GM12874 (cell line): ENCODE measurements around the gene GLUD1.
"Not testable (repeated sequence)": the region's sequence is repeated elsewhere in the genome, so short reads cannot be mapped to it uniquely, and the experiment has no call there.

Experiments
- TF ChIP-seq, protein P1 (sequence below): IDR thresholded peaks from 2 replicates; pipeline ENCODE4 v1.5.1; 2011; ENCODE audit warnings: low read depth, mild to moderate bottlenecking, control low read depth, low read length, moderate library complexity; ENCODE audit not compliant: insufficient read depth

The GLUD1 gene

DNA sequence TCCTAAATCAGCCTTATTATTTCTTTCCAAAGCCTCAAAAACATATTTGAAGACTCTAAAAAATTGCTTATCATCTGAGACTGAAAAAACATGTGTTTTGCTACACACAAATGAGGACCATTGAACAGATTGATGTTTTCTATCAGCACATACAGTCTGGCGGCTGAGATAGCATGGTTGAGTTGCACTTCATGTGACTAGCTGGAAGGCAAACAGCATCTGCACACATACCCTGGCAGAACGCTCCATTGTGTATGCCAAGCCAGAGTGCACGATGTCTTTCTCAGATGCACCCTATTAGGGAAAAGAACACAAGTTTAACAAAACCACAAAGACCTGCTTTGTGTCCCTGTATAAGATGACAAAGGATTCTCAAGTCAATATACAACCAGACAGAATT is 41.5 kb downstream of the GLUD1 start:
- TF ChIP-seq, protein P1, sequence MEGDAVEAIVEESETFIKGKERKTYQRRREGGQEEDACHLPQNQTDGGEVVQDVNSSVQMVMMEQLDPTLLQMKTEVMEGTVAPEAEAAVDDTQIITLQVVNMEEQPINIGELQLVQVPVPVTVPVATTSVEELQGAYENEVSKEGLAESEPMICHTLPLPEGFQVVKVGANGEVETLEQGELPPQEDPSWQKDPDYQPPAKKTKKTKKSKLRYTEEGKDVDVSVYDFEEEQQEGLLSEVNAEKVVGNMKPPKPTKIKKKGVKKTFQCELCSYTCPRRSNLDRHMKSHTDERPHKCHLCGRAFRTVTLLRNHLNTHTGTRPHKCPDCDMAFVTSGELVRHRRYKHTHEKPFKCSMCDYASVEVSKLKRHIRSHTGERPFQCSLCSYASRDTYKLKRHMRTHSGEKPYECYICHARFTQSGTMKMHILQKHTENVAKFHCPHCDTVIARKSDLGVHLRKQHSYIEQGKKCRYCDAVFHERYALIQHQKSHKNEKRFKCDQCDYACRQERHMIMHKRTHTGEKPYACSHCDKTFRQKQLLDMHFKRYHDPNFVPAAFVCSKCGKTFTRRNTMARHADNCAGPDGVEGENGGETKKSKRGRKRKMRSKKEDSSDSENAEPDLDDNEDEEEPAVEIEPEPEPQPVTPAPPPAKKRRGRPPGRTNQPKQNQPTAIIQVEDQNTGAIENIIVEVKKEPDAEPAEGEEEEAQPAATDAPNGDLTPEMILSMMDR: no peak

DNA sequence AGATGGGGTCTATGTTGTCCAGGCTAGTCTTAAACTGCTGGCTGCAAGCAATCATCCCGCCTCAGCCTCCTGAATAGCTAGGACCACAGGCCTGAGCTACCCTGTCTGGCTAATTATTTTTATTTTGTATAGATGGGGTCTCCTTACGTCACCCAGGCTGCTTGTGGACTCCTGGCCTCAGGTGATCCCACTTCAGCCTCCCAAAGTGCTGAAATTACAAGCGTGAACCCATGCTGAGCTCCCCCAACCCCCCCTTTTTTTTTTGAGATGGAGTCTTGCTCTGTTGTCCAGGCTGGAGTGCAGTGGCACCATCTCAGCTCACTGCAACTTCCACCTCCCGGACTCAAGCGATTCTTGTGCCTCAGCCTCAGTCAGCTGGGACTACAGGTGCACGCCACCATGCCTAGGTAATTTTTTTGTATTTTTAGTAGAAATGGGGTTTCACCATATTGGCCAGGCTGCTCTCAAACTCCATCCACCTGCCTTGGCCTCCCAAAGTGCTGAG is 49.2 kb downstream of the GLUD1 start:
- TF ChIP-seq, protein P1: no peak

DNA sequence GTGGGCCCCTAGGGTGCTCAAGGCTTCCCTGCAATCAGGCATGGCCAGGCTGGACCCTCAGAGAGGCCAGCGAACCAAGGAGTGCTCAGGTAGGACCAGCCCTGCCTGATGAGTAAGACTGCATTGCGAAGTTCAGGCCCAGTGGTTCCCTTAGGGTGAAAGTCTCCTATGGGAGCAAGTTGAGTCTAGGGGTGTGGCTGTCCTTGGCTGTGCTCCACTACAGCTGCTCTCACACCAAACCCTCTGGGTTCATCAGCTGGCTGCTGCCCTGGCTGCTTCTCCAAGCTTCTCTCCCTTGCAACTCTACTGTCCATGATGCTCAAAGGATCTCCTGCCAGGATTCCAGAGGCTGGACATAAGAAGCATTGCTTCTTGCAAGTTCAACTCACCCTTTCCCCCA is 55.9 kb downstream of the GLUD1 start:
- TF ChIP-seq, protein P1: no peak

DNA sequence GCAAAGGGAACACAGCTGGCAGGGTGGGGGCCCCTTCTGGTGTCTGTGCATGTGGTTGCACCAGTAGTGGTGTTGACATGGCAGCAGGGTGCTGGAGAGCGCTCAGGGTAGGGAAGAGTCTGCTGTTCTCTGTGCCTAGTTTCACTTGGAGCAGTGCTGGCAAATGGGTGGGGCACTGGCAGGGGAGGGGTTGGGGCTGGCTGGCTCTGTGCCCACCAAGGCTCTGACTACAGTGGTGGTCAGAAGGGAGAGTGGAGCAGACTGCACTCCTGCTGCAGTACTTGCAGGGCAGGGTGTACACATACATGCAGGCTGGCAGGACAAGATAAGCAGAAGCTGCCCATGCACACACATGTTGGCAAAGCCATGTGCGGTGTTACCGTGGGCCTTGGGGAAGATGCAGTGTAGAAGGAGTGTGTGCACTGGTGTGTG is 56.3 kb downstream of the GLUD1 start:
- TF ChIP-seq, protein P1: no peak

DNA sequence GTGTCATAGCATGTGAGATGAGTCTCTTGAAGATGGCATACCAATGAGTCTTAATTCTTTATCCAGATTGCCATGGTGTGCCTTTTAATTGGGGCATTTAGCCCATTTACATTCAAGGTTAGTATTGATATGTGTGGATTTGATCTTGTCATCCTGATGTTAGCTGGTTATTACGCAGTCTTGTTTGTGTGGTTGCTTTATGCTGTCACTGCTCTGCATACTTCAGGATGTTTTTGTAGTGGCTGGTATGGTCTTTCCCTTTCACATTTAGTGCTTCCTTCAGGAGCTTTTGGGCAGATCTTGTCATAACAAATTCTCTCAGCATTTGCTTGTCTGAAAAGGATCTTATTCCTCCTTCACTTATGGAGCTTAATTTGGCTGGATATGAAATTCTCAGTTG is 58.0 kb downstream of the GLUD1 start:
- TF ChIP-seq, protein P1: no peak

DNA sequence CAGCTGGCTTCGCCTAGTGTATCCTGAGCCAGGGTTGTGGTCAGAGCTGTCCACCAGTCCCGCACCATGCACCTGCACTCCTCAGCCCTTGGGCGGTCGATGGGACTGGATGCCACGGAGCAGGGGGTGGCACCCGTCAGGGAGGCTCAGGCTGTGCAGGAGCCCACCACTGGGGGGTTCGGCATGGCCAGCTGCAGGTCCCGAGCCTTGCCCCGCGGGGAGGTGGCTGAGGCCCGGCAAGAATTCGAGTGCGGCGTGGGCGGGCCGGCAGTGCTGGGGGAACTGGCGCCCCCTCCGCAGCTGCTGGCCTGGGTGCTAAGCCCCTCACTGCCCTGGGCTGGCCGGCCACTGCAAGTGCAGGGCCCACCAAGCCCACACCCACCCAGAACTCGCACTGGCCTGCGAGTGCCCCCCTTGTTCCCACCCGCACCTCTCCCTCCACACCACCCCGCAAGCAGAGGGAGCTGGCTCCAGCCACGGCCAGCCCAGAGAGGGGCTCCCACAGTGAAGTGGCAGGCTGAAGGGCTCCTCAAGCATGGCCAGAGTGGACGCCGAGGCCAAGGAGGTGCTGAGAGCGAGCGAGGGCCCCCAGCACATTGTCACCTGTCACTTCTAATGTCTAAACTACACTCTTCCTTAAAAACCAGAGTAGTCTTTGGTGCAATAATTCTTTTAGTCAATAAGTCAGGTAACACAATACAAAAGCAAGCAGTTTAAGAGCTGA is 63.6 kb downstream of the GLUD1 start:
- TF ChIP-seq, protein P1: no peak

DNA sequence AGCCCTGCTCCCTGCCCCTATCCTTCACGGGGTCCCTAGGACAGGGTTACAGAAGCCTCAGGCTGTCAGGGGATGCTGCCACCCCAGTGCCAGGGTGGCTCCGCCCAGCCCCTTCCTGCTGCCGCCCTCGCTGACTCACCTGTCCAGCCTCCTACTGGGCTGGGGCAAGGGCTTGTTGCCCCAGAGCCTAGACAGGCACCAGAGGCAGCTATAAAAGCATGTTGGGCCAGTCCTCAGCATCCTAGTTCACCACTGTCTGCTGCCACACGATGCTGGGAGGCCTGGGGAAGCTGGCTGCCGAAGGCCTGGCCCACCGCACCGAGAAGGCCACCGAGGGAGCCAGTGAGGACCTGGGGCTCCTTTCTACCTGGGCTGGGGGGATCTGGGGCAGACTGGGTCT is 74.6 kb downstream of the GLUD1 start, which contains the start of gene FAM25A:
Gene FAM25A (plus strand): TSS at position 239 of the 400 bp plus-strand sequence. CDS start 31 bp downstream, at position 270.
- TF ChIP-seq, protein P1: not testable (repeated sequence)
